CD4-positive, alpha-beta T cell treated with Interleukin-2 at 100 ng/mL for 4 hours (primary cell): ENCODE measurements around the gene KIAA0586.

Source experiments
- DNase-seq: peaks from one replicate; pipeline ENCODE4 v3.0.0-alpha.2; 2020; ENCODE audit warnings: low spot score

Gene KIAA0586

GRCh38 chr14:58598028-58598803, 170.7 kb downstream of the KIAA0586 start:
- DNase-seq, result peak; percentile 10

- no peak for DNase-seq
Observed at GRCh38 chr14:58598804-58599525, 171.4 kb downstream of the KIAA0586 start.

- DNase-seq, result no peak
Observed at GRCh38 chr14:58599707-58600106, 172.2 kb downstream of the KIAA0586 start.
